H9 (cell line): ENCODE data around the gene CCDC80. TPM values are rescaled to one million over a fixed set of nuclear protein-coding genes. Genes with fewer than 3 reads are reported as not detected.

ENCODE experiments used
- DNase-seq: peaks from one replicate; pipeline ENCODE4 v3.0.0-alpha.2; 2017
- H2AFZ ChIP-seq: one replicate; pipeline ENCODE4 v1.6.1; 2013; ENCODE audit warnings: mild to moderate bottlenecking, low read length, control low read depth, moderate library complexity
- H2AK5ac ChIP-seq: 2 replicates; pipeline ENCODE4 v1.6.1; 2013; ENCODE audit warnings: low read length, control low read depth, mixed read lengths; ENCODE audit not compliant: insufficient read length
- H2BK120ac ChIP-seq: one replicate; pipeline ENCODE4 v1.6.1; 2013; ENCODE audit warnings: low read depth, mild to moderate bottlenecking, low read length, control low read depth, inconsistent platforms; ENCODE audit not compliant: poor library complexity, severe bottlenecking
- H2BK12ac ChIP-seq: 2 replicates; pipeline ENCODE4 v1.6.1; 2013; ENCODE audit warnings: low read length, control low read depth, mixed read lengths, low read depth; ENCODE audit not compliant: insufficient read length
- H2BK15ac ChIP-seq: 2 replicates; pipeline ENCODE4 v1.6.1; 2013; ENCODE audit warnings: low read depth, low read length, control low read depth
- H2BK20ac ChIP-seq: one replicate; pipeline ENCODE4 v1.6.1; 2013; ENCODE audit warnings: low read depth, mild to moderate bottlenecking, low read length, control low read depth, inconsistent platforms; ENCODE audit not compliant: poor library complexity, severe bottlenecking
- H2BK5ac ChIP-seq: 2 replicates; pipeline ENCODE4 v1.6.1; 2013; ENCODE audit warnings: low read length, control low read depth, mixed read lengths; ENCODE audit not compliant: insufficient read length
- H3K14ac ChIP-seq: 2 replicates; pipeline ENCODE4 v1.6.1; 2013; ENCODE audit warnings: low read length, control low read depth; ENCODE audit not compliant: insufficient read depth
- H3K18ac ChIP-seq: 2 replicates; pipeline ENCODE4 v1.6.1; 2013; ENCODE audit warnings: low read depth, mild to moderate bottlenecking, mixed read lengths, low read length, control low read depth; ENCODE audit not compliant: insufficient read length
- H3K23ac ChIP-seq: 2 replicates; pipeline ENCODE4 v1.6.1; 2013; ENCODE audit warnings: low read length, control low read depth, mixed read lengths, low read depth; ENCODE audit not compliant: insufficient read length
- H3K23me2 ChIP-seq: 2 replicates; pipeline ENCODE4 v1.6.1; 2013; ENCODE audit warnings: low read depth, mild to moderate bottlenecking, mixed read lengths, low read length, control low read depth; ENCODE audit not compliant: insufficient read length, poor library complexity, severe bottlenecking
- H3K27ac ChIP-seq: 2 replicates; pipeline ENCODE4 v1.5.1; 2013; ENCODE audit warnings: low read length, control low read depth, mixed read lengths, low read depth; ENCODE audit not compliant: insufficient read length
- H3K27me3 ChIP-seq: 2 replicates; pipeline ENCODE4 v1.6.1; 2013; ENCODE audit warnings: low read length, control low read depth, inconsistent platforms; ENCODE audit not compliant: insufficient read depth
- H3K4ac ChIP-seq: 2 replicates; pipeline ENCODE4 v1.6.1; 2013; ENCODE audit warnings: low read depth, mild to moderate bottlenecking, control low read depth, inconsistent platforms, low read length, moderate library complexity
- H3K4me1 ChIP-seq: 2 replicates; pipeline ENCODE4 v1.6.1; 2013; ENCODE audit warnings: low read length, control low read depth, inconsistent platforms; ENCODE audit not compliant: insufficient read depth
- H3K4me2 ChIP-seq: 2 replicates; pipeline ENCODE4 v1.6.1; 2013; ENCODE audit warnings: low read length, control low read depth, mixed read lengths; ENCODE audit not compliant: insufficient read length, insufficient read depth
- H3K56ac ChIP-seq: 2 replicates; pipeline ENCODE4 v1.6.1; 2013; ENCODE audit warnings: low read depth, mild to moderate bottlenecking, mixed read lengths, low read length, control low read depth; ENCODE audit not compliant: insufficient read length
- H3K79me1 ChIP-seq: 2 replicates; pipeline ENCODE4 v1.6.1; 2013; ENCODE audit warnings: low read depth, mild to moderate bottlenecking, moderate library complexity, low read length, control low read depth, inconsistent platforms; ENCODE audit not compliant: insufficient read depth, poor library complexity, severe bottlenecking
- H3K79me2 ChIP-seq: 2 replicates; pipeline ENCODE4 v1.6.1; 2013; ENCODE audit warnings: low read length, control low read depth, inconsistent platforms; ENCODE audit not compliant: insufficient read depth
- H3K9ac ChIP-seq: 2 replicates; pipeline ENCODE4 v1.6.1; 2013; ENCODE audit warnings: low read length, control low read depth, mixed read lengths; ENCODE audit not compliant: insufficient read length; ENCODE audit errors: extremely low read depth
- H3K9me3 ChIP-seq: one replicate; pipeline ENCODE4 v1.6.1; 2013; ENCODE audit warnings: low read depth, low read length, inconsistent platforms; ENCODE audit not compliant: control insufficient read depth
- H3T11ph ChIP-seq: one replicate; pipeline ENCODE4 v1.6.1; 2013; ENCODE audit warnings: mild to moderate bottlenecking, low read length, control low read depth, inconsistent platforms
- H4K20me1 ChIP-seq: one replicate; pipeline ENCODE4 v1.6.1; 2013; ENCODE audit not compliant: control insufficient read depth, insufficient read length, insufficient read depth
- H4K5ac ChIP-seq: 2 replicates; pipeline ENCODE4 v1.6.1; 2013; ENCODE audit warnings: low read depth, mild to moderate bottlenecking, mixed read lengths, low read length, control low read depth; ENCODE audit not compliant: insufficient read length
- H4K8ac ChIP-seq: replicated peaks from 2 replicates; pipeline ENCODE4 v1.6.1; 2013; ENCODE audit warnings: low read length, control low read depth, mixed read lengths, low read depth; ENCODE audit not compliant: insufficient read length
- H4K91ac ChIP-seq: 2 replicates; pipeline ENCODE4 v1.6.1; 2013; ENCODE audit warnings: low read depth, mild to moderate bottlenecking, moderate library complexity, mixed read lengths, low read length, control low read depth; ENCODE audit not compliant: insufficient read length
- H3K27ac Mint-ChIP-seq, 3 experiments: 2 replicates in 2 of 3; 3 replicates in 1 of 3; pipeline ENCODE4 v1.8.0; 2020 to 2021; ENCODE audit warnings: mixed read lengths in 3 of 3, mild to moderate bottlenecking in 1 of 3, moderate library complexity in 1 of 3
- H3K27me3 Mint-ChIP-seq: 2 replicates; pipeline ENCODE4 v1.8.0; 2021; ENCODE audit warnings: low read depth, mild to moderate bottlenecking, moderate library complexity, mixed read lengths
- H3K36me3 Mint-ChIP-seq, 3 experiments: 2 replicates in 2 of 3; 3 replicates in 1 of 3; pipeline ENCODE4 v1.8.0; 2020 to 2021; ENCODE audit warnings: low read depth in 3 of 3, mixed read lengths in 3 of 3; ENCODE audit not compliant: insufficient read depth in 1 of 3
- H3K4me1 Mint-ChIP-seq, 2 experiments: 2 replicates each; pipeline ENCODE4 v1.8.0; 2020; ENCODE audit warnings: mixed read lengths in 2 of 2
- H3K4me3 Mint-ChIP-seq, 2 experiments: 2 replicates in 1 of 2; 3 replicates in 1 of 2; pipeline ENCODE4 v1.8.0; 2020 to 2021; ENCODE audit warnings: mild to moderate bottlenecking in 2 of 2, mixed read lengths in 2 of 2, moderate library complexity in 1 of 2
- H3K9me3 Mint-ChIP-seq, 2 experiments: 2 replicates in 1 of 2; 3 replicates in 1 of 2; pipeline ENCODE4 v1.8.0; 2020; ENCODE audit warnings: mild to moderate bottlenecking in 2 of 2, mixed read lengths in 2 of 2, moderate library complexity in 1 of 2
- WGBS: extraction: QIAGEN DNeasy Blood & Tissue Kit; methylation state at CpG from one replicate; pipeline ENCODE4 v1.1.7; 2013; ENCODE audit warnings: missing lambda C conversion rate, low lambda C conversion rate, mixed read lengths; ENCODE audit not compliant: insufficient read length; ENCODE audit errors: extremely low coverage; 5-methylcytosine and 5-hydroxymethylcytosine counted together
- total RNA-seq: library from RNA; stranded (reverse); gene quantifications from 2 replicates; pipeline ENCODE4 v1.2.1, GENCODE V29; 2021
- TF ChIP-seq, protein P1 (sequence below): fragments of 200-600 bp; sonication (generic); conservative IDR thresholded peaks from 3 replicates; pipeline ENCODE4 v1.8.0; 2021; ENCODE audit warnings: antibody characterized with exemption, mild to moderate bottlenecking

Gene CCDC80
- total RNA-seq, 1 experiment from 2014 or later = 5.4 TPM

DNA sequence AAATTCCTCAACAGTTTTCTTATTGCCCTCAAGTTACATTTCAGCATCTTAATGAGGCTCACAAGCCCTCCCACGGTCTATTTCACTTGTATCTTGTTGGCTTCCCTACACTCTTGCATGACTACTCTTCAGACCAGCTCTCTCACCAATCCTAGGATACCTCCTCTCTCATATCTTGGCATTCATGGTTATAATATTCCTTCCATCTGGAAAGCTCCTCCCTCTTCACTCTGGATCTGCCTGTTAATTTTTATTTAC is 8.5 kb upstream of the CCDC80 start:
- Histone ChIP-seq H3K27me3 (no peaks in the 10 kb centered on the region), H3K14ac (no peak overlapping the region), H2AK5ac (no peak overlapping the region), H3K23ac (no peak overlapping the region), H3K79me1 (no peaks in the 10 kb centered on the region), H3T11ph (no peak overlapping the region), H2BK12ac (no peak overlapping the region), H3K79me2 (no peaks in the 10 kb centered on the region), H2AFZ (no peak overlapping the region), H4K91ac (no peak overlapping the region), H4K5ac (no peak overlapping the region), H3K4me2 (no peak overlapping the region), H3K18ac (no peak overlapping the region), H2BK120ac (no peak overlapping the region), H3K4me1 (peaks cover 4% of the 10 kb centered on the region; the same call in 1 of the 2 replicates), H3K56ac (no peak overlapping the region), H3K9ac (no peak overlapping the region), H3K27ac (no peak overlapping the region), H3K23me2 (no peaks in the 10 kb centered on the region), H4K8ac (no peak overlapping the region), H3K9me3 (no peaks in the 10 kb centered on the region), H2BK20ac (no peak overlapping the region), H2BK15ac (no peak overlapping the region), H2BK5ac (no peak overlapping the region), H3K4ac (no peak overlapping the region), H4K20me1 (no peaks in the 10 kb centered on the region)
- Mint-ChIP-seq H3K27ac (no peak overlapping the region), H3K9me3 (no peaks in the 10 kb centered on the region; a peak in 1 of 5 replicates), H3K27me3 (no peaks in the 10 kb centered on the region), H3K36me3 (no peaks in the 10 kb centered on the region), H3K4me1 (peaks cover 22 to 23% of the 10 kb centered on the region in 2 experiments), H3K4me3 (no peak overlapping the region)
- no CpG with 5 or more reads among the region's 1 CpG for WGBS
- TF ChIP-seq, protein P1, sequence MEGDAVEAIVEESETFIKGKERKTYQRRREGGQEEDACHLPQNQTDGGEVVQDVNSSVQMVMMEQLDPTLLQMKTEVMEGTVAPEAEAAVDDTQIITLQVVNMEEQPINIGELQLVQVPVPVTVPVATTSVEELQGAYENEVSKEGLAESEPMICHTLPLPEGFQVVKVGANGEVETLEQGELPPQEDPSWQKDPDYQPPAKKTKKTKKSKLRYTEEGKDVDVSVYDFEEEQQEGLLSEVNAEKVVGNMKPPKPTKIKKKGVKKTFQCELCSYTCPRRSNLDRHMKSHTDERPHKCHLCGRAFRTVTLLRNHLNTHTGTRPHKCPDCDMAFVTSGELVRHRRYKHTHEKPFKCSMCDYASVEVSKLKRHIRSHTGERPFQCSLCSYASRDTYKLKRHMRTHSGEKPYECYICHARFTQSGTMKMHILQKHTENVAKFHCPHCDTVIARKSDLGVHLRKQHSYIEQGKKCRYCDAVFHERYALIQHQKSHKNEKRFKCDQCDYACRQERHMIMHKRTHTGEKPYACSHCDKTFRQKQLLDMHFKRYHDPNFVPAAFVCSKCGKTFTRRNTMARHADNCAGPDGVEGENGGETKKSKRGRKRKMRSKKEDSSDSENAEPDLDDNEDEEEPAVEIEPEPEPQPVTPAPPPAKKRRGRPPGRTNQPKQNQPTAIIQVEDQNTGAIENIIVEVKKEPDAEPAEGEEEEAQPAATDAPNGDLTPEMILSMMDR = no peak
- DNase-seq = no peak
